ENCODE results near the gene NEK7.

NEK7 gene

DNA sequence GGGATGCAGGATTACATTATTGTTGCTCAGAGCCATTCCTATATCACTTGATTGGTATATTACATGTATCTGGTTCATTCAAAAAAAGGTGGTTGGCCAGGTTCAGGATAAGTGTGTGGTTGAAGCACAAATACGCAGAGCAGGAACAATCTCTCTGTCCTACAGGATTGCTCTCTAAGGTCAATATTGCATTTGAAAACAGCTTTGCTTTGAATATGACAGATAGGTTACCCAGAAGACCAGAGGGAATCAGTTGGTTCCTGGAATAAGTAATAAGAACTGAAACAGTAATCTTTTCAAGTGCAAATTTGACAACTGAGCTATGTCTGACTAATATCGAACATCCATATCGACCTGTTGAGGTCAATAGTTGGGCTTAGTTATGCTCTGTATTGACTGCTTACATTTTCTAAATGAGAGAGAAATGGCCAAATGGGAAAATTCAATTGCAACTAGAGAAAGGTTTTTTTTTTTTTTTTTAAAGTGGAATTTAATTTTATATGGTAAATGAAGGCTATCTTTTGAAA, 206.9 kb downstream of the NEK7 start:
- DNase-seq, result no peak

DNA sequence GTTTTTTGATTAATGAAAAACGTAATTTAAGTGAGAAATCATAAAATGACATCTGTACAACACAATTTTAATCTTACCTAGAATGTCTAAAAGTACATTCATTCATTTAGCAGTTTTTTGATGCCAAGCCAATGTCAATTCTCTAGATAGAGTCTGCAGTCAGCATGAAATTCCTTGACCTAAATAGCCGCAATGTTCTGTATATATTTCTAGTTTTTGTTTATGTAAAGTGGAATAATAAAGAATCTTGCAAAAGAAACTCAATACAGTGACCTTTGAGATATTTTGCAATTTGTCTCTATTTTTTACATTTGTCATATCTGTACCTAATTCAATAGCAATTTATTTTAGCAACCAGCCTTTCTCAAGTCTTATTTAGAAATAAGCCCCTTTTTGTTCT, 207.7 kb downstream of the NEK7 start:
- no peak for DNase-seq

DNA sequence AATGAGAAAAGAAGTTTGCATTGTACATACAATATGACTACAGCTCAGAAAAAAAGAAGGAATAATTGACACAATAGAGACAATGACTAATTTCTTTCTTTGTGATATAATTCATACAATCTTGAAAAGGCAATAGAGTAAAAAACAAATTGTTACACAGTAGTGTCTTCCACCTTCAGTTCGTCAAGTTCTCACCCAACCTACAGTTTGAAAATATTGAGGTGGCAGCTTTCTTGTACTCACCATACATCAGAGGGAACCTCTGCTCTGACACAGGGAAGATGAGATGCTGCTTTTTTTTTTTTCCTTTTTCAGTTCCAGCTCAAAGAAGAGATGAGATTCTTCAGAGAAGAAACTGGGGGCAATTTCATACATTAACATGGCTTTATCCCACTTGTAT, 210.5 kb downstream of the NEK7 start:
- no peak for DNase-seq

DNA sequence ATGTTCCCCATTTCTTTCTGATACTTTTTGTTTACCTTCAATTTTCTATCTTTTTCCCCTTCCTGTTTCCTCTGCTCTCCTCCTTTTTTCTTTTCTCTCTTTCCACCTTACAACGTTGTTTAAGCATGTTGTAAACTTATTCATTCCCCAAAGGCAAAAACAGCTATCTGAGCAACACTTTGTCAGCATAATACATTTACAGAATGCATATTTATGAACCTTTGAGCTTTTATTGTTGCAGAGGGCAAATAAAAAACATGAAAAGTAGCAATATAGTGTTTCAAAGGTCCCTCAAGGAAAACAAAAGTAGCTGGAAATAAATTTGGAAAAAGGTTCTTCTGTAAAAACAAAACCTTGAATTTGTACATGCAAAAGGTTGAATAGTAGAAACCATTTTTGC, 214.2 kb downstream of the NEK7 start:
- no peak for DNase-seq

Measured in inflammatory macrophage treated with lipopolysaccharide for 4 hours (primary cell).